ENCODE results near the gene NRCAM. TPM values are rescaled to one million over a fixed set of nuclear protein-coding genes. Genes with fewer than 3 reads are reported as not detected.

The NRCAM gene
- total RNA-seq, 1 donor from 2014 or later, result 0.53 TPM

DNA sequence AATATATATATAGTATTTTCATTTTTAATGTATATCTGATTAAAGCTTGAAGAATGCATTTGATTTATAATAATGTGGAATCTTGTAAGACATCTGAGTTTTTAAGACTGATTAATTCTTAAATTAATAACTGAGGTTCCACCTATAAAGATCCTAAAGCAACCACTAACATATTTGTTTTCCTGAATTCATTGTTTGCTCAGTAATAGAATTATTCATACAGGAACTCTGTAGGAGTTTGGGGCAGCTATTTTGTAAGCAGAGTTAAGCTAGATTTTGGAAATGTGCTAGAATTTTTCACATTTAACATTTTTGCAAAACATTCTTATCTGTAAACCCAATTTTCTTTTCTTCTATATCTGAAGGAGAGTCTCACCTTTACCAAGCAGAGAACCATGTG is 88.9 kb downstream of the NRCAM start:
- Histone ChIP-seq H3K27ac (no peak overlapping the region), H3K27me3 (no peaks in the 10 kb centered on the region), H3K4me3 (no peak overlapping the region), H3K36me3 (no peaks in the 10 kb centered on the region), H3K9me3 (peaks cover 0 to 3% of the 10 kb centered on the region in 2 donors), H3K4me1 (no peaks in the 10 kb centered on the region)
- intact Hi-C loops (cut with DNase I), result no loop called here
- DNase-seq (ENCODE audit: low spot score in 2 of 2), result no peak
- TF ChIP-seq, protein P1, sequence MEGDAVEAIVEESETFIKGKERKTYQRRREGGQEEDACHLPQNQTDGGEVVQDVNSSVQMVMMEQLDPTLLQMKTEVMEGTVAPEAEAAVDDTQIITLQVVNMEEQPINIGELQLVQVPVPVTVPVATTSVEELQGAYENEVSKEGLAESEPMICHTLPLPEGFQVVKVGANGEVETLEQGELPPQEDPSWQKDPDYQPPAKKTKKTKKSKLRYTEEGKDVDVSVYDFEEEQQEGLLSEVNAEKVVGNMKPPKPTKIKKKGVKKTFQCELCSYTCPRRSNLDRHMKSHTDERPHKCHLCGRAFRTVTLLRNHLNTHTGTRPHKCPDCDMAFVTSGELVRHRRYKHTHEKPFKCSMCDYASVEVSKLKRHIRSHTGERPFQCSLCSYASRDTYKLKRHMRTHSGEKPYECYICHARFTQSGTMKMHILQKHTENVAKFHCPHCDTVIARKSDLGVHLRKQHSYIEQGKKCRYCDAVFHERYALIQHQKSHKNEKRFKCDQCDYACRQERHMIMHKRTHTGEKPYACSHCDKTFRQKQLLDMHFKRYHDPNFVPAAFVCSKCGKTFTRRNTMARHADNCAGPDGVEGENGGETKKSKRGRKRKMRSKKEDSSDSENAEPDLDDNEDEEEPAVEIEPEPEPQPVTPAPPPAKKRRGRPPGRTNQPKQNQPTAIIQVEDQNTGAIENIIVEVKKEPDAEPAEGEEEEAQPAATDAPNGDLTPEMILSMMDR (IDR thresholded peaks at IDR 0.05), result no peak

DNA sequence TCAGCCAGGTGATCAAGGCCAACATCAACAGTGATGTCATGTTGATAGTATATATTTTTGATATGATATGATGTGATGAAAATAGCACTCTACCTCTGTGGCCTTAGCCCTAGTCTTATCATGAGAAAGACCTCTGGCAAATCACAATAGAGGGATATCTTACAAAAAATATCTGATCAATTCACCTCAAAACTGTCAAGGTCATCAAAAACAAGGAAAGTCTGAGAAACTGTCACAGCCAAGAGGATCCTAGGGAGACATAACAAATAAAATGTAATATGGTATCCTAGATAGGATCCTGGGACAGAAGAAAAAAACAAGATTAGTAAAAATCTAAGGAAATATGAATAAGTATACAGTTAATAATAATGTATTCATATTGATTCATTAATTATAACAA is 92.6 kb downstream of the NRCAM start:
- DNase-seq (ENCODE audit: low spot score in 2 of 2), result no peak
- Histone ChIP-seq H3K4me3 (no peak overlapping the region), H3K27ac (no peak overlapping the region), H3K4me1 (no peaks in the 10 kb centered on the region), H3K36me3 (no peaks in the 10 kb centered on the region), H3K9me3 (peaks cover 0 to 3% of the 10 kb centered on the region in 2 donors), H3K27me3 (no peaks in the 10 kb centered on the region)
- intact Hi-C loops (cut with DNase I), result no loop called here
- TF ChIP-seq, protein P1 (IDR thresholded peaks at IDR 0.05), result no peak

DNA sequence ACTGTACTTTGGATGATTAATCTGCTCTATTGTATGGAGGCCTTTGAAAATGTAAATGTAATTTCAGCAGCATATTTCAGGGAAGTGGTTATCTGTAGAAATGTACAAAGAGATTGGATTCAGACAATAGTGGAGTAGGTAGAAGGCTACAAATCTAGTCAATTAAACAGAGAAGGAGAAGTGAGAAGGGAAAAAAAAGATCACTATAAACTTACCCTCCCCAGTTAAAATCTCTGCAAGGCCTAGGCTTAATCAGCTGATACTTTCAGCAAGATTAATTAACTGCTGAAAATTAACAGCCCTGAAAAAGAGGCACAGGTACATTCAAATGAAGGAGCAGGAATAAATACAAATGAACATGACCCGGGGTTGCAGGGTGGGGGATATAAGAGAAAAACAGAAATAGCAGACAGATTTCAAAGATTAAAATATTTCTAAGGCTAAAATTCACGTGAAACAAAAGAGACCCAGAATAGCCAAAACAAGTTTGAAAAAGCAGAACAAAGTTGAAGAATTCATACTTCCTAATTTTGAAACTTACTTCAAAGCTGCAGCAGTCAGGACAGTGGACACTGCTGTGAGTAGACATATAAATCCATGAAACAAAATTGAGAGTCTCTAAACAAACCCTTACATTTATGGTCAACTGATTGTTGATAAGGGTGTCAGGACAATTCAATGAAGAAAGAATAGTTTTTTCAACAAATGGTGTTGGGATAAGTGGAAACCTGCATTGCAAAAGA is 96.0 kb downstream of the NRCAM start:
- intact Hi-C loops (cut with DNase I), result no loop called here
- Histone ChIP-seq H3K36me3 (no peaks in the 10 kb centered on the region), H3K9me3 (peaks cover 0 to 3% of the 10 kb centered on the region in 2 donors), H3K27ac (no peak overlapping the region), H3K27me3 (no peaks in the 10 kb centered on the region), H3K4me1 (no peaks in the 10 kb centered on the region), H3K4me3 (no peak overlapping the region)
- no peak for DNase-seq (ENCODE audit: low spot score in 2 of 2)
- TF ChIP-seq, protein P1 (IDR thresholded peaks at IDR 0.05), result no peak

DNA sequence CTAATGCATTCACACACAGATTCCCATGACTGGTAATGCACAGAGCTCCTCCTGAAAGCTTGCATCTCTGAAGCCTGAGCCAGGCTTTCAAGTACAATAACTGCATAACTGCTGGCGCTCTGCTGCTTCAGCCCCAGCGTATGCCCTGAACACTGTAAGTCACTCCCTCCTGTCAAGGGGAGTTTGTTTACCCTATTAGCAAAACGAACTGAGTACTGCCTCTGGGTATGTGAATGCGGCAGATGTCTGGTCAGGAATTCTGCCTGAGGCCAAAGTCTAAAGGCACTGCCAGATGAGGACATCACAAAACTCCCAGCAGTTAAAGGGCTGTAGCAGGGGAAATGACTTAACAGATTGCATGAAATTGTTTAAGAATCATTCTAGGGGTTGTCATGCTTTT is 97.7 kb downstream of the NRCAM start:
- H3K4me3 ChIP-seq, result no peak overlapping the region
- TF ChIP-seq, protein P1 (IDR thresholded peaks at IDR 0.05), result no peak
- peaks cover 0 to 3% of the 10 kb centered on the region in 2 donors for H3K9me3 ChIP-seq
- no peaks in the 10 kb centered on the region for H3K27me3 ChIP-seq
- H3K27ac ChIP-seq, result no peak overlapping the region
- intact Hi-C loops (cut with DNase I), result no loop called here
- H3K4me1 ChIP-seq, result no peaks in the 10 kb centered on the region
- DNase-seq (ENCODE audit: low spot score in 2 of 2), result no peak
- no peaks in the 10 kb centered on the region for H3K36me3 ChIP-seq

DNA sequence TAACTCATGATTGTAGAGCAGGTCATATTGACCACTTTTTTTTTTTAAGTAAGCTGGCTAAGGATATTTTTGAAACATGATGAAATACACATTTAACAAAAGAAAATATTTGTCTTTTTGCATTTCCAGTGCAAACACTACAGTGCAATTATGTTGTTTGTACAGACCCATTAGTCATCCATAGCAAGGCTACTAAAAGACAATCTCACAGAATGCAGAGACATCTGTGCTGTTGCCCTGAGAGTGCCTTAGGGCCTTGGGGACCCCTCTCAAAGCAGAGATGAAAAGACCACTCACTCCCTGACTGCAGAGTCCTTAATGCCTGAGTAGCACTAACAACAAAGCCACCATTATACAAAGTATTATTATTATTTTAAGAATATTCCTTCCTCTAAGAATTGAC is 104.5 kb downstream of the NRCAM start:
- Histone ChIP-seq H3K4me3 (no peak overlapping the region), H3K4me1 (no peaks in the 10 kb centered on the region), H3K36me3 (no peaks in the 10 kb centered on the region), H3K9me3 (no peaks in the 10 kb centered on the region), H3K27ac (no peak overlapping the region), H3K27me3 (no peaks in the 10 kb centered on the region)
- TF ChIP-seq, protein P1 (IDR thresholded peaks at IDR 0.05), result no peak
- DNase-seq (ENCODE audit: low spot score in 2 of 2), result no peak
- intact Hi-C loops (cut with DNase I), result no loop called here

Data from ascending aorta (tissue), 2 donors.